PC-3 (cell line): Measurements from ENCODE around the gene KCNE5. TPM values are rescaled to one million over a fixed set of nuclear protein-coding genes. Genes with fewer than 3 reads are reported as not detected.

ENCODE experiments used
- ATAC-seq: fragments of 200-7000 bp; cut with Tn5 transposase; 2 replicates; pipeline ENCODE4 v1.9.1; 2020; ENCODE audit warnings: mild to moderate bottlenecking, moderate library complexity
- BruUV-seq: library from RNA; stranded (reverse); fragments of 400-500 nt; replicated peaks from 2 replicates; lab custom pipeline; 2021; lab: Mats Ljungman, UMichigan
- CTCF ChIA-PET: fragments of 300-600 bp; sonication (Branson Sonifier 250); formaldehyde crosslinking; loops from one replicate; lab custom pipeline; 2022; ENCODE audit warnings: antibody characterized with exemption; lab: Charles Lee
- POLR2A ChIA-PET: fragments of 300-600 bp; sonication (Branson Sonifier 250); formaldehyde crosslinking; loops from one replicate; lab custom pipeline; 2022; ENCODE audit warnings: antibody characterized with exemption; ENCODE audit not compliant: unreplicated experiment; lab: Charles Lee
- DNase-seq: peaks from one replicate; pipeline ENCODE4 v3.0.0-alpha.2; 2015
- H2AFZ ChIP-seq: fragments of 300-600 bp; sonication (generic); 2 replicates; pipeline ENCODE4 v1.6.0; 2016; ENCODE audit warnings: antibody characterized with exemption, low read length
- H3F3A ChIP-seq: fragments of 300-600 bp; sonication (generic); one replicate; pipeline ENCODE4 v1.6.0; 2017; ENCODE audit warnings: antibody characterized with exemption, low read length, control low read depth, mild to moderate bottlenecking; ENCODE audit not compliant: unreplicated experiment
- H3K27ac ChIP-seq: fragments of 300-600 bp; sonication (generic); 2 replicates; pipeline ENCODE4 v1.5.1; 2016; ENCODE audit warnings: mild to moderate bottlenecking, low read length
- H3K27me3 ChIP-seq: fragments of 300-600 bp; sonication (generic); 2 replicates; pipeline ENCODE4 v1.6.1; 2016; ENCODE audit warnings: low read length, mixed read lengths
- H3K36me3 ChIP-seq: fragments of 300-600 bp; sonication (generic); 2 replicates; pipeline ENCODE4 v1.6.1; 2016; ENCODE audit warnings: low read depth, mixed run types, low read length, mixed read lengths
- H3K4me1 ChIP-seq: fragments of 300-600 bp; sonication (generic); 2 replicates; pipeline ENCODE4 v1.5.1; 2016; ENCODE audit warnings: low read length; ENCODE audit not compliant: insufficient read depth
- H3K4me2 ChIP-seq: fragments of 300-600 bp; sonication (generic); 2 replicates; pipeline ENCODE4 v1.6.0; 2016; ENCODE audit warnings: low read length
- H3K4me3 ChIP-seq: fragments of 300-600 bp; sonication (generic); 2 replicates; pipeline ENCODE4 v1.5.1; 2016; ENCODE audit warnings: mild to moderate bottlenecking, low read length, mixed read lengths
- H3K79me2 ChIP-seq: fragments of 300-600 bp; sonication (generic); 2 replicates; pipeline ENCODE4 v1.6.1; 2017; ENCODE audit warnings: low read length, mixed read lengths
- H3K9ac ChIP-seq: fragments of 300-600 bp; sonication (generic); 2 replicates; pipeline ENCODE4 v1.6.0; 2016; ENCODE audit warnings: mild to moderate bottlenecking, low read length
- H3K9me2 ChIP-seq: fragments of 300-600 bp; sonication (generic); replicated peaks from 2 replicates; pipeline ENCODE4 v1.6.1; 2016; ENCODE audit warnings: mixed run types, low read length, mixed read lengths
- H3K9me3 ChIP-seq: fragments of 300-600 bp; sonication (generic); 2 replicates; pipeline ENCODE4 v1.6.1; 2016; ENCODE audit warnings: low read length, mixed read lengths
- H4K20me1 ChIP-seq: fragments of 300-600 bp; sonication (generic); 2 replicates; pipeline ENCODE4 v1.6.1; 2016; ENCODE audit warnings: low read length, mixed read lengths
- EZH2 ChIP-seq: fragments of 300-600 bp; sonication (generic); IDR thresholded peaks from one replicate; pipeline ENCODE4 v1.6.1; 2017; ENCODE audit warnings: antibody characterized with exemption, mild to moderate bottlenecking, low read length; ENCODE audit not compliant: unreplicated experiment
- EZH2phosphoT487 ChIP-seq: fragments of 300-600 bp; sonication (generic); IDR thresholded peaks from 2 replicates; pipeline ENCODE4 v1.6.1; 2018; ENCODE audit warnings: mild to moderate bottlenecking, antibody characterized with exemption, low read length, borderline replicate concordance
- intact Hi-C: fragments of 100-400 bp; cut with micrococcal nuclease; formaldehyde crosslinking; loops from 2 replicates; pipeline ENCODE4 v1.9.0; 2023
- total RNA-seq: library from RNA; depleted of rRNA; stranded (reverse); fragments of >200 nt; gene quantifications from 2 replicates; pipeline ENCODE4 v1.2.3, GENCODE V29; 2014
- TF ChIP-seq, protein P1 (sequence below): fragments of 300-600 bp; sonication (generic); conservative IDR thresholded peaks from 2 replicates; pipeline ENCODE4 v1.5.1; 2017; ENCODE audit warnings: antibody characterized with exemption, low read depth, mild to moderate bottlenecking, low read length

KCNE5 gene
- total RNA-seq, 1 experiment from 2014 or later: not detected

- Histone ChIP-seq H3K27me3 (no peaks in the 10 kb centered on the region), H3K9me3 (no peaks in the 10 kb centered on the region), H3K4me3 (no peak overlapping the region), H3K79me2 (no peaks in the 10 kb centered on the region), H2AFZ (no peak overlapping the region), H3K9ac (no peak overlapping the region), H3K4me2 (no peak overlapping the region), H4K20me1 (no peaks in the 10 kb centered on the region), H3K36me3 (no peaks in the 10 kb centered on the region), H3K9me2 (no peaks in the 10 kb centered on the region), H3K4me1 (no peaks in the 10 kb centered on the region), H3K27ac (no peak overlapping the region), H3F3A (no peaks in the 10 kb centered on the region)
- TF ChIP-seq EZH2 (no peak), EZH2phosphoT487 (no peak)
- TF ChIP-seq, protein P1, sequence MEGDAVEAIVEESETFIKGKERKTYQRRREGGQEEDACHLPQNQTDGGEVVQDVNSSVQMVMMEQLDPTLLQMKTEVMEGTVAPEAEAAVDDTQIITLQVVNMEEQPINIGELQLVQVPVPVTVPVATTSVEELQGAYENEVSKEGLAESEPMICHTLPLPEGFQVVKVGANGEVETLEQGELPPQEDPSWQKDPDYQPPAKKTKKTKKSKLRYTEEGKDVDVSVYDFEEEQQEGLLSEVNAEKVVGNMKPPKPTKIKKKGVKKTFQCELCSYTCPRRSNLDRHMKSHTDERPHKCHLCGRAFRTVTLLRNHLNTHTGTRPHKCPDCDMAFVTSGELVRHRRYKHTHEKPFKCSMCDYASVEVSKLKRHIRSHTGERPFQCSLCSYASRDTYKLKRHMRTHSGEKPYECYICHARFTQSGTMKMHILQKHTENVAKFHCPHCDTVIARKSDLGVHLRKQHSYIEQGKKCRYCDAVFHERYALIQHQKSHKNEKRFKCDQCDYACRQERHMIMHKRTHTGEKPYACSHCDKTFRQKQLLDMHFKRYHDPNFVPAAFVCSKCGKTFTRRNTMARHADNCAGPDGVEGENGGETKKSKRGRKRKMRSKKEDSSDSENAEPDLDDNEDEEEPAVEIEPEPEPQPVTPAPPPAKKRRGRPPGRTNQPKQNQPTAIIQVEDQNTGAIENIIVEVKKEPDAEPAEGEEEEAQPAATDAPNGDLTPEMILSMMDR: no peak
- no peak for ATAC-seq
- ChIA-PET POLR2A (no interaction called here), CTCF (no interaction called here)
- BruUV-seq: no TSS peak
- intact Hi-C loops: no loop called here
- DNase-seq: no peak
Measured at GRCh38 chrX:109626637-109627036, 1.7 kb upstream of the KCNE5 start.

DNA sequence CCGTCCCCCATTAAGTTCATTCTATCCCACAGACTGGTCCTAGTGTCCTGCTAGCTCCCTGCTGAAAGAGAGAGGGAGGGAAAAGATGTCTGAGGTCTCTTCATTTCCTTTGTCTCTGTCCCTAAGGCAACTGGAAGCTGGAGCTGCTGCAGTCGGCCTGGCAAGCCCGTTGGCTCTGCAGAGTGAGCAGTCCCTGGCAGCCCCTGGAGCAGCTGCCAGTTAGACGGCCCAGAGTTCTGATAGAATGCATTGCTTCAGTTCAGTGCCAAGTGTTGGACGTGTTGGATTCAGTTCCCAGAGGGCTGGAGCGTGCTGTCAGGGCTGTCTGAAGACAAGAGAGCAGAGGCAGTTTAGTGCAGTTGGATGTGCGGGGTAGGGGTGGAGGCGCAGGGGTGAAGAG, 975 bp downstream of the KCNE5 start:
- Histone ChIP-seq H3K9me2 (no peaks in the 10 kb centered on the region), H2AFZ (no peak overlapping the region), H3K27ac (no peak overlapping the region), H3K9me3 (no peaks in the 10 kb centered on the region), H3K36me3 (no peaks in the 10 kb centered on the region), H3K4me3 (no peak overlapping the region), H3K27me3 (no peaks in the 10 kb centered on the region), H4K20me1 (no peaks in the 10 kb centered on the region), H3K9ac (no peak overlapping the region), H3K4me1 (no peaks in the 10 kb centered on the region), H3F3A (no peaks in the 10 kb centered on the region), H3K4me2 (no peak overlapping the region), H3K79me2 (no peaks in the 10 kb centered on the region)
- TF ChIP-seq, protein P1: no peak
- TF ChIP-seq EZH2 (no peak), EZH2phosphoT487 (no peak)
- no peak for ATAC-seq
- no peak for DNase-seq
- ChIA-PET CTCF (no interaction called here), POLR2A (no interaction called here)
- BruUV-seq: no TSS peak
- intact Hi-C loops: no loop called here

DNA sequence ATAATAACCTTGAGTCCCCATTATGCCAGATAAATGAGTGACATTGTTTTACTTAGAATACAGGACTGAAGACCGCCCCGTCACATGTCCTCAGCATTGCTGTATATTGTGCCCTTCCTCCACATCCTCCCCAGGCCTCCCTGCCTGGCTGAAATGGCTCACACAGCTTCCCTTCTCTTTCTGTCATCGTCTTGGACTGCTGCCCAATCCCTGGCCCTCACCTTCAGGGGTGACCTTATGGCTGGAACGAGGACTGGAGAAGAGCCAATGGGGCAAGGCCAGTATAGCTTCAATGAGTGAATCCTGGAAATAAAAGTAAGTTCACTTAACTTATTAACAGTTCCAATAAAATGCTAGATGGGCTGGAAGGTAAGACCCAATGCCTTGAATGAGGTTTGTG, 2.7 kb downstream of the KCNE5 start:
- CTCF ChIA-PET: no interaction called here

More for the DNA sequence above, 2.7 kb downstream of the KCNE5 start:
- no peak for DNase-seq
- Histone ChIP-seq H3K4me3 (no peak overlapping the region), H3K36me3 (no peaks in the 10 kb centered on the region), H3K4me1 (no peaks in the 10 kb centered on the region), H3K9ac (no peak overlapping the region), H3K27ac (no peak overlapping the region), H2AFZ (no peak overlapping the region), H3K9me2 (no peaks in the 10 kb centered on the region), H3F3A (no peaks in the 10 kb centered on the region), H3K27me3 (no peaks in the 10 kb centered on the region), H3K9me3 (no peaks in the 10 kb centered on the region), H3K79me2 (no peaks in the 10 kb centered on the region), H4K20me1 (no peaks in the 10 kb centered on the region), H3K4me2 (no peak overlapping the region)
- no TSS peak for BruUV-seq
- TF ChIP-seq, protein P1: no peak
- TF ChIP-seq EZH2phosphoT487 (no peak), EZH2 (no peak)
- intact Hi-C loops: no loop called here
- POLR2A ChIA-PET: no interaction called here
- no peak for ATAC-seq
